Hepatocyte (in vitro differentiated cells): ENCODE data around the gene SHCBP1L. TPM values are rescaled to one million over a fixed set of nuclear protein-coding genes. Genes with fewer than 3 reads are reported as not detected.

Experiments
- DNase-seq: peaks from one replicate; pipeline ENCODE4 v3.0.0-alpha.2; 2016; ENCODE audit warnings: low spot score
- H2AFZ ChIP-seq: fragments of 200-600 bp; sonication (generic); 2 replicates; pipeline ENCODE4 v1.6.0; 2016; ENCODE audit warnings: antibody characterized with exemption, mild to moderate bottlenecking
- H3K27ac ChIP-seq: fragments of 200-600 bp; sonication (generic); 2 replicates; pipeline ENCODE4 v1.5.1; 2016; ENCODE audit warnings: mild to moderate bottlenecking
- H3K27me3 ChIP-seq: fragments of 200-600 bp; sonication (generic); 2 replicates; pipeline ENCODE4 v1.6.1; 2016
- H3K36me3 ChIP-seq: fragments of 200-600 bp; sonication (generic); replicated peaks from 2 replicates; pipeline ENCODE4 v1.5.1; 2016; ENCODE audit warnings: low read depth; ENCODE audit not compliant: insufficient read depth
- H3K4me1 ChIP-seq: fragments of 200-600 bp; sonication (generic); 2 replicates; pipeline ENCODE4 v1.5.1; 2016; ENCODE audit warnings: mild to moderate bottlenecking, moderate library complexity; ENCODE audit not compliant: insufficient read depth
- H3K4me2 ChIP-seq: fragments of 200-600 bp; sonication (generic); 2 replicates; pipeline ENCODE4 v1.6.0; 2016
- H3K4me3 ChIP-seq: fragments of 200-600 bp; sonication (generic); 2 replicates; pipeline ENCODE4 v1.5.1; 2016; ENCODE audit warnings: mild to moderate bottlenecking
- H3K79me2 ChIP-seq: fragments of 200-600 bp; sonication (generic); 2 replicates; pipeline ENCODE4 v1.6.0; 2017; ENCODE audit warnings: mild to moderate bottlenecking
- H3K9me2 ChIP-seq: fragments of 200-600 bp; sonication (generic); replicated peaks from 2 replicates; pipeline ENCODE4 v1.6.0; 2017; ENCODE audit warnings: mild to moderate bottlenecking; ENCODE audit not compliant: insufficient read depth
- H3K9me3 ChIP-seq: fragments of 200-600 bp; sonication (generic); 2 replicates; pipeline ENCODE4 v1.5.1; 2016; ENCODE audit warnings: low read depth, mild to moderate bottlenecking
- H4K20me1 ChIP-seq: fragments of 200-600 bp; sonication (generic); 2 replicates; pipeline ENCODE4 v1.6.0; 2016; ENCODE audit warnings: mild to moderate bottlenecking; ENCODE audit not compliant: insufficient read depth, poor library complexity, severe bottlenecking
- EZH2 ChIP-seq: fragments of 200-600 bp; sonication (generic); IDR thresholded peaks from 2 replicates; pipeline ENCODE4 v1.6.1; 2016; ENCODE audit warnings: antibody characterized with exemption, mild to moderate bottlenecking, borderline replicate concordance
- EZH2phosphoT487 ChIP-seq: fragments of 200-600 bp; sonication (generic); IDR thresholded peaks from one replicate; pipeline ENCODE4 v1.6.1; 2018; ENCODE audit warnings: antibody characterized with exemption, mild to moderate bottlenecking, low read depth, moderate library complexity; ENCODE audit not compliant: unreplicated experiment, severe bottlenecking
- WGBS: methylation state at CpG from one replicate; pipeline ENCODE4 v1.1.6; 2016; ENCODE audit warnings: low lambda C conversion rate; ENCODE audit errors: missing lambda C conversion rate; 5-methylcytosine and 5-hydroxymethylcytosine counted together
- polyA plus RNA-seq: library from polyadenylated mRNA; unstranded; fragments of >200 nt; fragmentation: Nextera tagmentation; extraction: Ambion mirVana; gene quantifications from 2 replicates; pipeline ENCODE4 v1.2.1, GENCODE V29; 2016
- total RNA-seq: library from RNA; depleted of rRNA; stranded (reverse); fragments of >200 nt; gene quantifications from 2 replicates; pipeline ENCODE4 v1.2.3, GENCODE V29; 2014
- TF ChIP-seq, protein P1 (sequence below): fragments of 200-600 bp; sonication (generic); IDR thresholded peaks from 2 replicates; pipeline ENCODE4 v1.5.1; 2016; ENCODE audit warnings: antibody characterized with exemption, mild to moderate bottlenecking; ENCODE audit not compliant: poor library complexity

Gene SHCBP1L
- total and polyA plus RNA-seq, 2 experiments from 2014 or later: not detected

DNA sequence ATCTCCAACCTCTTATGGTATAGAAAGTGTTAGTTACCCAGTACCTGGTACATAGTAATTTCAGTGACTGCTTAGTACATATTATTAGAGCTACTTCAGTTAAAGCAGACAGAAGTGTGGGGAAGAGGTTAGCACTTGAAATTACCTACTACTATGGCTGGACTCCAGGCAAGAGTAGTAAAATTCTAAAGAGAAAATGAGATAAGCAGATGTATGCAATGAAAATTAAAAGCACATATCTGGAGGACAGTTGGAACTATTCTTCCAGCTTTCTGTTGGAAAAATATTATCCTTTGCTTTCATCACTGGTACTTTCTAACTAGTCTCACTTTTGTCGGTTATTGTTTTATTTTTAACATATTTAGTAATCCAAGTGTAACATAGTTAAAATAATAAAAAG, 90.1 kb downstream of the SHCBP1L start:
- Histone ChIP-seq H3K9me3 (no peaks in the 10 kb centered on the region), H3K4me3 (no peak overlapping the region), H3K79me2 (peaks cover 58% of the 10 kb centered on the region), H2AFZ (no peak overlapping the region), H3K27ac (no peak overlapping the region), H3K36me3 (peaks cover 23% of the 10 kb centered on the region), H4K20me1 (peaks cover 22% of the 10 kb centered on the region), H3K9me2 (no peaks in the 10 kb centered on the region), H3K4me2 (no peak overlapping the region), H3K27me3 (no peaks in the 10 kb centered on the region), H3K4me1 (no peaks in the 10 kb centered on the region)
- TF ChIP-seq EZH2: no peak
- TF ChIP-seq, protein P1, sequence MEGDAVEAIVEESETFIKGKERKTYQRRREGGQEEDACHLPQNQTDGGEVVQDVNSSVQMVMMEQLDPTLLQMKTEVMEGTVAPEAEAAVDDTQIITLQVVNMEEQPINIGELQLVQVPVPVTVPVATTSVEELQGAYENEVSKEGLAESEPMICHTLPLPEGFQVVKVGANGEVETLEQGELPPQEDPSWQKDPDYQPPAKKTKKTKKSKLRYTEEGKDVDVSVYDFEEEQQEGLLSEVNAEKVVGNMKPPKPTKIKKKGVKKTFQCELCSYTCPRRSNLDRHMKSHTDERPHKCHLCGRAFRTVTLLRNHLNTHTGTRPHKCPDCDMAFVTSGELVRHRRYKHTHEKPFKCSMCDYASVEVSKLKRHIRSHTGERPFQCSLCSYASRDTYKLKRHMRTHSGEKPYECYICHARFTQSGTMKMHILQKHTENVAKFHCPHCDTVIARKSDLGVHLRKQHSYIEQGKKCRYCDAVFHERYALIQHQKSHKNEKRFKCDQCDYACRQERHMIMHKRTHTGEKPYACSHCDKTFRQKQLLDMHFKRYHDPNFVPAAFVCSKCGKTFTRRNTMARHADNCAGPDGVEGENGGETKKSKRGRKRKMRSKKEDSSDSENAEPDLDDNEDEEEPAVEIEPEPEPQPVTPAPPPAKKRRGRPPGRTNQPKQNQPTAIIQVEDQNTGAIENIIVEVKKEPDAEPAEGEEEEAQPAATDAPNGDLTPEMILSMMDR: no peak
- TF ChIP-seq EZH2phosphoT487: no peak
- WGBS: 100% methylated on average over 1 of the region's 1 CpG
- no peak for DNase-seq

- Histone ChIP-seq H3K9me2 (no peaks in the 10 kb centered on the region), H3K27ac (no peak overlapping the region), H2AFZ (no peak overlapping the region), H3K27me3 (no peaks in the 10 kb centered on the region), H3K36me3 (peaks cover 23% of the 10 kb centered on the region), H3K79me2 (peaks cover 63% of the 10 kb centered on the region), H3K4me1 (no peaks in the 10 kb centered on the region), H3K9me3 (no peaks in the 10 kb centered on the region), H3K4me2 (no peak overlapping the region), H3K4me3 (no peak overlapping the region), H4K20me1 (peaks cover 22% of the 10 kb centered on the region)
- TF ChIP-seq EZH2 (no peak), EZH2phosphoT487 (no peak)
- TF ChIP-seq, protein P1: no peak
- DNase-seq: no peak
- WGBS: 99% methylated on average over 2 of the region's 2 CpGs
Measured at GRCh38 chr1:182861994-182862393, 91.0 kb downstream of the SHCBP1L start.

DNA sequence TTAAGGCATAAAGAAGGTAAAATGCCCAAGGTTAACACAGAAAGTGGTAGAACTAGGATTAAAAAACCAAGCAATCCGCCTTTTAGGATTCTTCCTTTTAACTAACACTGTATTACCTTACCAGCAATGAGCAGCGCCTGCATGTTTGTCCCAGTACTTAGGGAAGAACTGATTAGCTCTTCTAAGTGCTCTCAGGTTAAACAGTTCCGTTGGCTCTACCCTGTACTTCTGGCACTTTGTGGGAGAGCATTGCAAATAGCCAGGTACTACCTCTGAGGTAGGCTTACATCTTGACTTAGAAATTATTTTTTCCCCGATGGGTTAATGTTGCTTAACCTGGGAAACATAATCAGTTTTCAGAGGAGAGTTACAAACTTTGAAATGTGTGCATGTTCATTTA, 92.3 kb downstream of the SHCBP1L start:
- peaks cover 66% of the 10 kb centered on the region for H3K79me2 ChIP-seq
- H3K27me3 ChIP-seq: no peaks in the 10 kb centered on the region
- no peaks in the 10 kb centered on the region for H3K9me2 ChIP-seq
- peaks cover 19% of the 10 kb centered on the region for H3K36me3 ChIP-seq
- no peak overlapping the region for H3K4me3 ChIP-seq
- no peaks in the 10 kb centered on the region for H3K9me3 ChIP-seq
- H2AFZ ChIP-seq: no peak overlapping the region
- no peak for DNase-seq
- TF ChIP-seq EZH2phosphoT487: no peak
- TF ChIP-seq, protein P1: no peak
- H3K4me2 ChIP-seq: no peak overlapping the region
- no peak overlapping the region for H3K27ac ChIP-seq
- 90% methylated on average over 4 of the region's 4 CpGs for WGBS
- H4K20me1 ChIP-seq: peaks cover 30% of the 10 kb centered on the region
- H3K4me1 ChIP-seq: no peaks in the 10 kb centered on the region

DNA sequence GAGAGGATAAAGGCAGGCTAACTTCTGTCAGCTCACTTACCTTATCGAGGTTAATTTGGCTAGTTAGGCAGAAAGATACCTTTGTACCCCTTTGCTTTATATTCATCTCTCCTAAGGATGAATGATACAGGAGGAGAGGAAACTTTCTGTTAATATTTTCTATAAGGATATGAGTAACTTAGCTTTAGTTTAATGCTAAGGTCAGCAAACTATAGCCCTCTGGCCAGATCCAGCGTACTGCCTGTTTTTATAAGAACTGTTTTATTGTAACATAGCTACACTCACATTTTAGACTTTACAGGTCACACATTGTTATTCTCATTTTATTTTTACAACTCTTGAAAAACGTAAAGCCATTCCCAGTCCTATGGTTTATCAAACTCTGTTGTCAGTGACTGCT, 95.8 kb downstream of the SHCBP1L start:
- peaks cover 22% of the 10 kb centered on the region for H3K36me3 ChIP-seq
- H3K4me1 ChIP-seq: no peaks in the 10 kb centered on the region
- H3K79me2 ChIP-seq: peaks cover 84% of the 10 kb centered on the region
- TF ChIP-seq EZH2phosphoT487 (no peak), EZH2 (no peak)
- peaks cover 33% of the 10 kb centered on the region for H4K20me1 ChIP-seq
- H3K9me3 ChIP-seq: no peaks in the 10 kb centered on the region
- DNase-seq: no peak
- no peak overlapping the region for H2AFZ ChIP-seq
- H3K27me3 ChIP-seq: no peaks in the 10 kb centered on the region
- H3K27ac ChIP-seq: no peak overlapping the region
- H3K4me3 ChIP-seq: no peak overlapping the region
- 91% methylated on average over 3 of the region's 3 CpGs for WGBS
- no peaks in the 10 kb centered on the region for H3K9me2 ChIP-seq
- no peak overlapping the region for H3K4me2 ChIP-seq
